AG09319 (cell line): ENCODE results near the gene TSPAN18.

Experiments used
- DNase-seq: peaks from one replicate; pipeline ENCODE4 v3.0.0-alpha.2; 2010; ENCODE audit warnings: low read depth; ENCODE audit errors: extremely low read depth
- CTCF ChIP-seq: IDR thresholded peaks from 2 replicates; pipeline ENCODE4 v1.5.1; 2011; ENCODE audit warnings: low read depth, mild to moderate bottlenecking, inconsistent platforms, low read length, moderate library complexity

Gene TSPAN18

GRCh38 chr11:44849424-44849823, 122.7 kb downstream of the TSPAN18 start:
- DNase-seq, result no peak
- TF ChIP-seq CTCF, result no peak

- no peak for TF ChIP-seq CTCF
- no peak for DNase-seq
These were observed 123.2 kb downstream of the TSPAN18 start for GRCh38 chr11:44849922-44850321.

GRCh38 chr11:44851496-44851895, 124.7 kb downstream of the TSPAN18 start:
- DNase-seq, result no peak
- TF ChIP-seq CTCF, result no peak

GRCh38 chr11:44852159-44852747, 125.5 kb downstream of the TSPAN18 start:
- DNase-seq, result no peak
- no peak for TF ChIP-seq CTCF

- TF ChIP-seq CTCF, result no peak
- no peak for DNase-seq
These were observed 126.2 kb downstream of the TSPAN18 start for GRCh38 chr11:44852952-44853351.

- no peak for DNase-seq
- TF ChIP-seq CTCF, result no peak
These were observed 126.9 kb downstream of the TSPAN18 start for GRCh38 chr11:44853666-44854065.

- no peak for DNase-seq
- TF ChIP-seq CTCF, result no peak
These were observed 127.3 kb downstream of the TSPAN18 start for GRCh38 chr11:44854086-44854485.
